Measurements from ENCODE around the gene PLD3. TPM values are rescaled to one million over a fixed set of nuclear protein-coding genes. Genes with fewer than 3 reads are reported as not detected.

PLD3 gene
- total and polyA plus RNA-seq, 2 experiments from 2014 or later, result 866 to 875 TPM

DNA sequence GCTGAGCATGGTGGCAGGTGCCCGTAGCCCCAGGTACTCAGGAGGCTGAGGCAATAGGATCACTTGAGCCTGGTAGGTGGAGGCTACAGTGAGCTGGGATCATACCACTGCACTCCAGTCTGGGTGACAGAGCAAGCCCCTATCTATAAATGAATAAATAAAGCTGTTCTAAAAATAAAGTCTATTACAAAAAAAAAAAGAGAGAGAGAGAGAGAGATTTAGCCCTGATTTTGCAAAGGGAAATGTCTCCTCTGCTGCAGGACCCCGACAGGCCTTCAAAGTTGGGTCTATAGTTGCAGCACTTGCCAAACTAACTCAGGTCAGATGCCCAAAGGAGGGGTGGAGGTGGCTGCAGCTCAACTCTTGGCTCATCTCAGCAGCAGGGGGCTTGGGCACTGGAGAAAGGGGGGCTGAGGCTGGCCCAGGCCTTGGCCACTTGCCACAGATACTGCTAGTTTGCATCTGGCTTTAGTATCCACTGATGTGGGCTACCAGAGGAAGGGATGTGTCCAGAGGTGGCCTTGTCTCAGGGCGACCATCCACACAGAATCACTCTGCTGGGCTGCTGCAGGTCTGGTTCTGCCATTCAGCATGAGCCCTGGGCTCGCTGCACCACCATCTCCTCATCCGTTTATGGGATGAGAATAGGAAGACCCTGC is 32.6 kb upstream of the PLD3 start:
- DNase-seq (ENCODE audit: low read depth in 1 of 2, low spot score in 1 of 2), result no peak

DNA sequence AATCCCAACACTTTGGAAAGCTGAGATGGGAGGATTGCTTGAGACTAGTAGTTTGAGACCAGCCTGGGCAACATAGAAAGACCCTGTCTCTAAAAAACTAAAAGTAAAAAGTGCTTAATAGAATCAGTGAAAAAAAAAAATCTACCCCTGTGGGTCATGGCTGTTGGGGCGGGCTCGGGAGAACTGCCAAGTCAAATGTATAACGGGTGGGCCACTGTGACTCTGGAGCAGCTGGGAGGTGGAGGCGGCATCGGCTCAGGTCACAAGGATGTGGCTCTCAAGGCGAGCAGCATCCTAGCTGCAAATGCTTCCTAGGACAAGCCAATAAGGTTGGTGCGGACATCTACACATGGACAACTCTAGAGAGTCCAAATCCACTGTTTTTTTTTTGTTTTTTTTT is 31.2 kb upstream of the PLD3 start:
- H3K27me3 ChIP-seq, result no peaks in the 10 kb centered on the region
- peaks cover 3% of the 10 kb centered on the region for H3K36me3 ChIP-seq
- DNase-seq (ENCODE audit: low read depth in 1 of 2, low spot score in 1 of 2), result no peak
- no peak overlapping the region for H3K27ac ChIP-seq
- H3K9me3 ChIP-seq (ENCODE audit: low read depth), result no peaks in the 10 kb centered on the region
- TF ChIP-seq, protein P1, sequence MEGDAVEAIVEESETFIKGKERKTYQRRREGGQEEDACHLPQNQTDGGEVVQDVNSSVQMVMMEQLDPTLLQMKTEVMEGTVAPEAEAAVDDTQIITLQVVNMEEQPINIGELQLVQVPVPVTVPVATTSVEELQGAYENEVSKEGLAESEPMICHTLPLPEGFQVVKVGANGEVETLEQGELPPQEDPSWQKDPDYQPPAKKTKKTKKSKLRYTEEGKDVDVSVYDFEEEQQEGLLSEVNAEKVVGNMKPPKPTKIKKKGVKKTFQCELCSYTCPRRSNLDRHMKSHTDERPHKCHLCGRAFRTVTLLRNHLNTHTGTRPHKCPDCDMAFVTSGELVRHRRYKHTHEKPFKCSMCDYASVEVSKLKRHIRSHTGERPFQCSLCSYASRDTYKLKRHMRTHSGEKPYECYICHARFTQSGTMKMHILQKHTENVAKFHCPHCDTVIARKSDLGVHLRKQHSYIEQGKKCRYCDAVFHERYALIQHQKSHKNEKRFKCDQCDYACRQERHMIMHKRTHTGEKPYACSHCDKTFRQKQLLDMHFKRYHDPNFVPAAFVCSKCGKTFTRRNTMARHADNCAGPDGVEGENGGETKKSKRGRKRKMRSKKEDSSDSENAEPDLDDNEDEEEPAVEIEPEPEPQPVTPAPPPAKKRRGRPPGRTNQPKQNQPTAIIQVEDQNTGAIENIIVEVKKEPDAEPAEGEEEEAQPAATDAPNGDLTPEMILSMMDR (IDR thresholded peaks at IDR 0.05; ENCODE audit: low read depth, low read length), result no peak
- H3K4me3 ChIP-seq, result no peak overlapping the region
- no peaks in the 10 kb centered on the region for H3K4me1 ChIP-seq (ENCODE audit: low read depth)

More for the DNA sequence above, 32.6 kb upstream of the PLD3 start:
- Histone ChIP-seq H3K4me1 (ENCODE audit: low read depth) (no peaks in the 10 kb centered on the region), H3K27me3 (no peaks in the 10 kb centered on the region), H3K27ac (peak overlapping the region; percentile 28), H3K4me3 (no peak overlapping the region), H3K9me3 (ENCODE audit: low read depth) (no peaks in the 10 kb centered on the region), H3K36me3 (no peaks in the 10 kb centered on the region)
- TF ChIP-seq, protein P1 (IDR thresholded peaks at IDR 0.05; ENCODE audit: low read depth, low read length), result no peak

DNA sequence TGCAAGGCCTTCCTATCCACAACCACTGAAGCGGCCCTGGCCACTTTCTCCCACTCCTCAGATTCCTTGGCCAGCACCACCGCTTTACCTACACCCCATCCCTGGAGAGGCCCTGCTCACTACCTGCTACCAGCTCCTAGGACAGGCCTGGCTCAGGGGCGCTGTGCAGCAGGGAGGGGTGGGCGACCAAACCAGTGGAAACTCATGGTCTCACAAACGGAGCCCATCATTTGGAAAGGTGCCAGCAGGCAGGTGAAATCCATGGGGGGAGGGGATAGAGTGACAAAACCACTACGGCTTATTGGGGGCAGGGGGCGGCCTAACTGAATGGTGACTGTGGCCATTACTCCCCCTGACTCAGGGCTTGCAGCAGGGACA is 27.9 kb upstream of the PLD3 start:
- Histone ChIP-seq H3K9me3 (ENCODE audit: low read depth) (no peaks in the 10 kb centered on the region), H3K27me3 (no peaks in the 10 kb centered on the region), H3K36me3 (peaks cover 24% of the 10 kb centered on the region), H3K4me1 (ENCODE audit: low read depth) (no peaks in the 10 kb centered on the region), H3K27ac (no peak overlapping the region), H3K4me3 (no peak overlapping the region)
- TF ChIP-seq, protein P1 (IDR thresholded peaks at IDR 0.05; ENCODE audit: low read depth, low read length), result no peak
- DNase-seq (ENCODE audit: low read depth in 1 of 2, low spot score in 1 of 2), result no peak

DNA sequence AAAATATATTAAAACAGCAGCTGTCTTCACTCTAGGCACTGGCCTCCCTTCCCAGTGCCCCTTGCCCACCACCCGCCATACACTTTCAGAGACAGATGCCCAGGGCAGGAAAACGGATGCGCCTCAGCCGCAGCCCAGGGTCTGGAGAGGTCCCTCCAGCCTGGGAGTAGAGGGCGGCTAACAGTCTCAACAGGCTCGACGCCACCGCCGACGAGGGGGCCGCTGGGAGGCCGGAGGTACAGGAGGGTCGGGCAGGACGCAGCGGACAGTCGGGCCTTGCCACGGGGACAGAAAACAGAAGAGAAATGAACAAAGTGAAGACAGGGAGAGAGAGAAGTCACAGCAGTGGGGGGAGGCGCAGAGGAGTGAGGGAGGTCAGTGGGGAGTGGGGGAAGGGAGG is 27.4 kb upstream of the PLD3 start:
- no peaks in the 10 kb centered on the region for H3K27me3 ChIP-seq
- no peaks in the 10 kb centered on the region for H3K4me1 ChIP-seq (ENCODE audit: low read depth)
- no peak for DNase-seq (ENCODE audit: low read depth in 1 of 2, low spot score in 1 of 2)
- H3K27ac ChIP-seq, result no peak overlapping the region
- H3K4me3 ChIP-seq, result no peak overlapping the region
- no peaks in the 10 kb centered on the region for H3K9me3 ChIP-seq (ENCODE audit: low read depth)
- TF ChIP-seq, protein P1 (IDR thresholded peaks at IDR 0.05; ENCODE audit: low read depth, low read length), result no peak
- peaks cover 29% of the 10 kb centered on the region for H3K36me3 ChIP-seq

DNA sequence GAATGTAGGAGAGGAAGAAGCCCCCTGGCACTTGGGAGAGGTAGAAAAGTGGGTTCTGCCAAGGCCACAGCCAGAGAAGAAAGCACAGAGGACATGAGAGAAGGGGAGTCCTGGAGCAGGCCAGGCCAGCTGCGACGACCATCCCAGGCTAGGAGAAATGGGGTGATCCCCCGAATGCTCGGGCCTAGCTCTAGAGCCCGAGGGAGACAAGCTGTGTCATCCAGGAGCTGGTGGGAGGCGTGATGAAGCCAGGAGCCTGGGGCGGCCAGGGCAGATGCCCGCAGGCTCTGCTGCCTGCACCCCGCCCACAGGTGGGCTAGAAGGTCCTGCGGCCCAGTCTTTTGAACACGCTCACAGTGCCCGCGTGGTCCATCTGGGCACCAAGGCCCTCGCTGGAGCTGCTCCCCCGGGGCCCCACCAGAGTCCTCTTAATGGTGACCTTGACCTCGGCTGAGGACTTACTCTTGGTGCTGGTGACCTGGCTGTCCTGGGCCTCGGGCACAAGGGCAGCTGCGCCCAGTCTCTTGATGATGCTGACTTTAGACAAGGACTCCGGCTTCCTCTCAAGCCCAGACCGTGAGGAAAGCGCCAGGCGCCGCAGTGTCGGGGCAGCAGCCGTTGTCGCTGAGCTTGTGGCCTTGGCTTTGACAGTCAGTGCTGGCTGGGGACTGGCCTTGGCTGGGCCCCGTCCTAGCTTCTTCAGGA is 26.8 kb upstream of the PLD3 start:
- DNase-seq (ENCODE audit: low read depth in 1 of 2, low spot score in 1 of 2), result no peak
- TF ChIP-seq, protein P1 (IDR thresholded peaks at IDR 0.05; ENCODE audit: low read depth, low read length), result no peak
- Histone ChIP-seq H3K36me3 (peaks cover 33% of the 10 kb centered on the region), H3K9me3 (ENCODE audit: low read depth) (no peaks in the 10 kb centered on the region), H3K4me3 (no peak overlapping the region), H3K27ac (no peak overlapping the region), H3K4me1 (ENCODE audit: low read depth) (no peaks in the 10 kb centered on the region), H3K27me3 (no peaks in the 10 kb centered on the region)

Measured in cardiac muscle cell (in vitro differentiated cells and primary cell).